RWPE1 (cell line): ENCODE measurements around the gene SLC12A8.
A peak's percentile ranks its signal among the peaks of the same experiment; 100 is the strongest.

ENCODE experiments used
- CTCF ChIA-PET: fragments of 350-600 bp; sonication (Branson Sonifier 250); formaldehyde crosslinking; extraction: SDS; loops from one replicate; lab custom pipeline; 2021; lab: Yijun Ruan, JAX
- POLR2A ChIA-PET: fragments of 400-600 bp; formaldehyde crosslinking; extraction: SDS; loops from one replicate; lab custom pipeline; 2020; ENCODE audit warnings: antibody characterized with exemption; ENCODE audit not compliant: low non-redundant PET; lab: Yijun Ruan, JAX
- DNase-seq: peaks from one replicate; pipeline ENCODE4 v3.0.0; 2012; ENCODE audit warnings: low spot score
- H3K27ac ChIP-seq: fragments of 450-650 bp; 2 replicates; pipeline ENCODE4 v1.5.1; 2017
- CTCF ChIP-seq: fragments of 450-650 bp; conservative IDR thresholded peaks from 2 replicates; pipeline ENCODE4 v1.5.1; 2017; ENCODE audit warnings: low read depth, mild to moderate bottlenecking

SLC12A8 gene

DNA sequence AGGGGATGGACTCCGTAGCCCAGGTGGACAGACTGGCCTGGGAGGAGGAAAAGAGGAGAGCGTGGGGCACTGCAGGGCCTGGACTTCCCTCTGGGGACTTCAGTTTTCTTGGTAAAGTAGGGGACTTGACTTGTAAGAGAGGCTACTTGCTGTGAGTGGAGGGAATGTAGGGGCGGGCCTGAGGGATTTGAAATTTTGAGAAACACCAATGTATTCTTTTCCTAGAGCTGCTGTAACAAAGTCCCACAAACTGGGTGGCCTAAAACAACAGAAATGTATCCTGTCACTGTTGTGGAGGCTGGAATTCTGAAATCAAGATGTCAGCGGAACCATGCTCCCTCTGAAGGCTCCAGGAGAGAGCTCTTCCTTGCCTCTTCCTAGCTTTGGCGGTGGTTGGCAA, 150.9 kb downstream of the SLC12A8 start:
- H3K27ac ChIP-seq, result peak overlapping the region; percentile 91
- ChIA-PET CTCF (no interaction called here), POLR2A (no interaction called here)
- DNase-seq, result no peak
- no peak for TF ChIP-seq CTCF

GRCh38 chr3:125061170-125061569, 151.4 kb downstream of the SLC12A8 start:
- peak overlapping the region; percentile 91 for H3K27ac ChIP-seq
- ChIA-PET CTCF (interaction anchor here (0.5 kb wide), 1 partner anchor 377 kb away, joined by 3 read pairs; no protein-coding TSS in a partner anchor), POLR2A (no interaction called here)
- no peak for TF ChIP-seq CTCF
- DNase-seq, result no peak

DNA sequence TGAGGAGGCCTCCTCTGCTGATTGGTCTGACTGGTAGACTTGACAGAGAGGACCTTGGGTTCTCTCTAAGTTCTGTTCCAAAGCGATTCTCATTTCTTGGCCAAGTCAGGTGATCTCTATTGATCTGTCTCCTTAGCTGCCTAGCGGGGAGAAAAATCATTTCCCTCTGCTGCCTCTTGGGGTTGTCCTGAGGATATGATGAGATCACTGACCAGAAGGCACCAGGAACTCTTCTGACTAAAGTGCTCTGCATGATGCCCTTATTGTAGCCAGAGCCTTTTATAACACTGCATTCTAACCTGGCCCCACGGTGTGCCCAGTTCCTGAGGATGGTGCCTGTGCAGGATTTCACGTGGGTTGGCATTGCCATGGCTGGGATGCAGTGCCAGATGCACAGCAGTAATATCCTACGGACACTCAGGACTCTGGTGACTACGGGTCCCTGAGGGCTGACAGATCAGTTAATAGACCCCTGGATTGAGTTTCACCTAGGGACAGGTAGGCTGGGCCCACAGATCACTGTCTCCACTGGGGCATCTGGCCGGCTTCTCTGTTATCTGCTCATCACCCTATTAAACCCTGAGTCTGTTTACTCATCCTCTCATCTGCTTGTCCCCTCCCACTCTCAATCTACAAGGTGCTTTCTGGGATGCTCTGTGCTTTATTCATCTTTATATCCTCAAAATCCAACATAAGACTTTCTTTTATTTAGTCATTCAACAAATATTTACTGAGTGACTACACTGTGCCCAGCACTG, 152.9 kb downstream of the SLC12A8 start:
- POLR2A ChIA-PET, result no interaction called here
- CTCF ChIA-PET, result interaction anchor here (0.6 to 1.3 kb wide), 2 partner anchors 28 to 64 kb away, joined by 3 to 6 read pairs; no protein-coding TSS in a partner anchor
- no peak overlapping the region; the same call in 1 of the 2 replicates for H3K27ac ChIP-seq
- no peak for DNase-seq
- no peak for TF ChIP-seq CTCF

- H3K27ac ChIP-seq, result no peak overlapping the region; the same call in 1 of the 2 replicates
- ChIA-PET POLR2A (no interaction called here), CTCF (interaction anchor here (0.6 to 1.3 kb wide), 3 partner anchors 27 to 102 kb away, joined by 3 to 6 read pairs (median 3); no protein-coding TSS in a partner anchor)
- no peak for DNase-seq
- no peak for TF ChIP-seq CTCF
These were observed 153.6 kb downstream of the SLC12A8 start for GRCh38 chr3:125058959-125059358.

DNA sequence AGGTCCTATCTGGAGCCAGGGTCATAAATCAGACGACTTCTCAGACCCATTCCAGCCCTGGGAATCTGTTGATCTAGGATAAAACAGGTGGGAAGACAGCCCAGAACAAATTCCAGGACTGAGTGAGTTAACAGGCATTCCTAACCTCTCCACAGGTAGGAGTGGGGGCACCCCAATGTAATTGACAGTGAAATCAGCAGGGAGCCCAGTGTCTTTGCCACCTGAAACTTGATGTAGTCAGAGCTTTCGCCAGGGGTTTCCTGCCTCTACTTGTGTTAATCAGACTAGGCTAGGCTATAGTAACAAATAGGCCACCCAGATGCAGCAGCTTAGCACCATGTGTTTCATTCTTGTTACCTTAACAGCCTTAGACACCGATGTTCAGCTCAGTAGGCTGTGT, 154.0 kb downstream of the SLC12A8 start:
- no peak for TF ChIP-seq CTCF
- ChIA-PET CTCF (interaction anchor here (0.6 to 1.3 kb wide), 2 partner anchors 63 to 103 kb away, joined by 3 to 6 read pairs; no protein-coding TSS in a partner anchor), POLR2A (no interaction called here)
- no peak overlapping the region; the same call in 1 of the 2 replicates for H3K27ac ChIP-seq
- DNase-seq, result no peak

GRCh38 chr3:125057186-125057850, 155.2 kb downstream of the SLC12A8 start:
- peak overlapping the region; percentile 95 for H3K27ac ChIP-seq
- CTCF ChIA-PET, result interaction anchor here (0.5 kb wide), 1 partner anchor 102 kb away, joined by 5 read pairs; no protein-coding TSS in a partner anchor
- POLR2A ChIA-PET, result no interaction called here
- TF ChIP-seq CTCF, result no peak
- DNase-seq, result peak; percentile 78
